Measurements from ENCODE around the gene WDFY2.
"Not testable (repeated sequence)": the region's sequence is repeated elsewhere in the genome, so short reads cannot be mapped to it uniquely, and the experiment has no call there.

Gene WDFY2

DNA sequence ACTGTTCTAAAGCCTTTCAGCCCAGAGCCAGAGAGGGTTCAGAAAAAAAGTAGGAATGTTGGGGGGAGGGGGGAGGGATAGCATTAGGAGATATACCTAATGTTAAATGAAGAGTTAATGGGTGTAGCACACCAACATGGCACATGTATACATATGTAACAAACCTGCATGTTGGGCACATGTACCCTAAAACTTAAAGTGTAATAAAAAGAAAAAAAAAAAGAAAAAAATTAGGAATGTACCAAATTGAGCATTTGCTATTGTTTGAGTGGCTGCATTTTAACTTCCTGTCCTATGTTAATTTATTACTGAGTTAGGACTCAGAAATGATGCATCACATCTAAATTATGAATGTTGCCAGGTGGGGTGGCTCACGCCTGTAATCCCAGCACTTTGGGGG lies 7.7 kb downstream of the WDFY2 start:
- DNase-seq; in situ Hi-C loops (cut with HindIII; ENCODE audit: low pct_ligation_motif_present, low pct_unique_long_range_greater_than_20kb, low sequenced_read_pairs): not testable (repeated sequence)

DNA sequence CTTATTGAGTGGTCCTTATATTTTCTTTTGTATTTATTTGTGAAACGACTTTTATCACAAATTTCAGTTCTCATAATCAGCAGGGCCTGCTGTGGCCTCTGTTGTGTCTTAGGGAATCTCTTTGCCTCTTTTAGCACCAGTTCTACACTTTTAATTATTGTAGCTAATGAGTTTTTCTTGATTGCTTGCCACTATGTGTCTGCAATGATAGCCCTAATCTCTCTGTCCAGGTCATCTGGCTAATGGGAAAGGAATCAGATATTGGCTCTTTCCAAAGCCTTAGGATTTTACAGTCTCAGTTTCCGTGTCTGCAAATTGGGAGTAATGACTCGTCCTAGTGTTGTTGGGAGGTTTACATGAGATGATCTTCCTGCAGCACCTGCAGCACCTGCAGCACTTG lies 10.2 kb downstream of the WDFY2 start:
- in situ Hi-C loops (cut with HindIII; ENCODE audit: low pct_ligation_motif_present, low pct_unique_long_range_greater_than_20kb, low sequenced_read_pairs): no loop called here
- DNase-seq: no peak

DNA sequence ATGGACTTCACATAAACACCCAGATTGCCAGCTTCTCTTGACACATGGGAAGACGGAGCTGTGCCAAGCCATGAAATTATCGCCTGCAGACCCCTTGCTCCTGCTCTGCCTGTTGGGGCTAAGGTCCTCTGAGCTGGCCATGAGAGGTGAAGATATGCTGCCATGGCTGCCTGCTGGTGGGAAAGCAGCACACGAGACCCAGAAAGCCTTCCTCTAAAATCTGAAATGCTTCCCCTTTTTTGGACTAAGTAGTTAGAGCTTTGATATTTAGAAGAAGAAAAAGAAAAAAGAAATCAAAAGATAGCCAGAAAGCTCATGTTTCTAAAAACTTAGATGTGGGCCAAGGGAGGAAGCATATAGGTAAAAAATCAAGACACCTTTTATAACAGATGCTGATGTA lies 11.2 kb downstream of the WDFY2 start:
- in situ Hi-C loops (cut with HindIII; ENCODE audit: low pct_ligation_motif_present, low pct_unique_long_range_greater_than_20kb, low sequenced_read_pairs): no loop called here
- DNase-seq: no peak

DNA sequence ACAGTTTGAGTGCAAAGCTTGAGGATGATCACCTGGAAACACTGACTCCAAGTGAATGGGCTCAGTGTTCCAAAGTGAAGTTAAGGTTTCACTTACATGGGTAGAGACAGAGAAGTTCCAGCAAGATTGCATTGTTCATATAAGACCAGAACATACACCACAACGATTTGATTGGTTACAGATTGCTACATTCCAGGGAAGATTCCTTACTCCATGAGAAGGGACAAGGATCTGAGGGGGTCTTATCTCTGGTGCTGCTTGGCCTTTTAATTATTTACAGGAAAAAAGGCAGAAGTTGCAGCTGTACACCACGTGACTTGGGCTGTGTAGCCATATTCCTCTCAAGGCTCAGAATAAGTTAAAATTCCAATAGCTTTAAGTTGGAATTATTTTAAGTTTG lies 12.3 kb downstream of the WDFY2 start:
- DNase-seq: peak; percentile 24
- in situ Hi-C loops (cut with HindIII; ENCODE audit: low pct_ligation_motif_present, low pct_unique_long_range_greater_than_20kb, low sequenced_read_pairs): no loop called here

DNA sequence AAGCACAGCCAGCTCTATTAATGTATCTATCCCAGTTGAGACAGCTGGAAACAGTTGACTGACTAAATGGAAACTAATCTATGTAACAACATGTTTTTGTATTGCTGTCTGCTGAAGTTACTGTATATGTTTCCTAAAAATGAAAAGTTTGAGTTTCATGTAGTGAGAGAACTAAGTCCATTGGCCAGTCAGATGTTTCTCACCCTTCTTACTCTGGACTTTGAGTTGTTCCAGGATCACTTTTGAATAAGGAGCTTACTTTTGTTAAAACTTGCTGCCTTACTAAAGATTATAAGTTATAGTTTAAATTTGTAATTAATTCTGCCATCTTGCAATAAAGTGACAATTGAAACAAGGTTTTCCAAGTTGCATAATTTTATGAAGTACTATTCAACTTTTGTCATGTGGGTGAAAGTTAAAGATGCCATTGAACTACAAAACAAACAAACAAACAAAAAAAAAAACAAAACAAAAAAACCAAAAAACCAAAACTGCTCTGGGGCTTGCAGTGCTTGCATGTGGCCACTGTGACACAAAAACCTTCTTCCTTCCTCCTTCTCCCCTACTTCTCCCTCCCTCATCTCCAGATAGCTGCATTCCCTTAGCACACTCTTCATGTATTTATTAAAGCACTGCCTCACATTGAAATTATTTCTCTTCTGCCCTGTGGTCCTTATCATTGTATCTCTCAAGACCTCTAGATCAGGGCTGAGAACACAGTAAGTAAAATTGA lies 15.3 kb downstream of the WDFY2 start:
- in situ Hi-C loops (cut with HindIII; ENCODE audit: low pct_ligation_motif_present, low pct_unique_long_range_greater_than_20kb, low sequenced_read_pairs): no loop called here
- no peak for DNase-seq

DNA sequence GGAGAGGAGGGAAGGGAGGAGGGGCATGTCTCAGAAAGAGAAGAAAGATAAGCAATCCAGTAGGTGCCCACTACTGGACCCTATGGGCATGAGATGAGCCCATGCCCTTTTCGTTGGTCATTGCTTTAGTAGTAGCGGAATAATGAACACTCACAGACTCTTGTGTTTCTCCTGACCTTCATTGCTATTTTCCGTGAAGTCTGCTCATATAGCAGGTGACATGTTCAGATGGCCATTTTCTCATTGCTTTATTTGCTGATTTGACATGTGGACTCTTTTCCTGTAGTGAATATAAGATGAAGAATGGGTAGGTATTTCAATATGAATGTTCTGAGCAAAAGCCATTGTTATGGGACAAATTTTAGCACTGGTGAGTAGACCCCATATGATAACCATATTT lies 16.4 kb downstream of the WDFY2 start:
- in situ Hi-C loops (cut with HindIII; ENCODE audit: low pct_ligation_motif_present, low pct_unique_long_range_greater_than_20kb, low sequenced_read_pairs): no loop called here
- no peak for DNase-seq

DNA sequence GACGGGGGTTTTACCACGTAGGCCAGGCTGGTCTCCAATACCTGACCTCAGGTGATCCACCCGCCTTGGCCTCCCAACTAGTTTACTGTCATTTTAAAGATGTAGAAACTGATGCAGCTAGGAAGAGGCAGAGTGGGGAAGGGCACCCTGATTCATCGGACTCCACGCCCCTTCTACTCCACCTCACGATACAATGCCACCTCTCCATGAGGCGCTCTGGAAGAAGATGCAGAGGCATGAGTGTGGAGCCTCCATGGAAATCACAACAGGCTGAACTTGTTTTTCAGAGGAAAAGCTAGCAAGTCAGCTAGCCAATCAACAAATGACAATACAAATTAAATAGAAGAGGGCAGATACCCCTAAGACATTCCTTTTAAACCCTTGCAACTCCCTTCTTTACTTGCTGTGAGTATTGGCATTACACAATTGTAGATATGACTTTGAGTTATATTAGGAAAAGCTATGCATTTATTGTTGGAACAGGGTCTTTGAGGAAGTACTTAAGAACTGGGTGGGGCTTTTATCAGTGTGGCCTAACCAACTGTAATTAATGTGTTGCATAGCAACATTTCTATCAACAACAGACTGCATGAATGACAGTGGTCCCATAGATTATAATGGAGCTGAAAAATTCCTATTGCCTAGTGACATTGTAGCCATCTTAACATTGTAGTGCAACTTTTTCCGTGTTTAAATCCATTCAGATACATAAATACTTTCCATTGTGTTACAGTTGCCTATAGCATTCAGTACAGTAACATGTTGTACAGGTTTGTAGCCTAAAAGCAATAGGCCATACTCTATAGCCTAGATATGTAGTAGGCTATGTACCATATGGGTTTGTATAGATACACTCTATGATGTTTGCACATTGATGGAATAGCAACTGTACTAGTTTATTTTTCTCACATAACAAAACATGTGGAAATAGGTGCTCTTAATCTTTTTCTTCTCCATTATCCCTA lies 17.6 kb downstream of the WDFY2 start:
- in situ Hi-C loops (cut with HindIII; ENCODE audit: low pct_ligation_motif_present, low pct_unique_long_range_greater_than_20kb, low sequenced_read_pairs): no loop called here

DNA sequence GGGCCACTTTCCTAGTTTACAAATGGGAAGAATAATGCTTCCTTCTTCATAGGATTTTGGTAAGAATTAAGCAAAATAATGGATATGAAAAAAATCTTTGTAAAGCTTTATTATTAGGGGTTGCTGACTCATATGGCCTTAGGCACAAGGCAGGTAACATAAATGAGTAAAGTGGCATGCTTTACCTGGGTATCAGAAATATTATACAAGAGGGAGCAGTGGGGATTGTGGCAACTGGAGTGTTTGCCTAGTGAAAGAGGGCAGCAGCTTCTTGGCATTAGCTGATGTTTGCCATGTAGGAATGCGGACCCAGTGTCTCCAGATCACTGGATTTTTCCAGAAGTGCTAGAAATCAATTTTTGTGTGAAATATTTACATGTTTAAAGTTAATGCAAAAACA lies 19.5 kb downstream of the WDFY2 start:
- in situ Hi-C loops (cut with HindIII; ENCODE audit: low pct_ligation_motif_present, low pct_unique_long_range_greater_than_20kb, low sequenced_read_pairs): no loop called here
- DNase-seq: no peak

More for the DNA sequence above, 17.6 kb downstream of the WDFY2 start:
- no peak for DNase-seq

DNA sequence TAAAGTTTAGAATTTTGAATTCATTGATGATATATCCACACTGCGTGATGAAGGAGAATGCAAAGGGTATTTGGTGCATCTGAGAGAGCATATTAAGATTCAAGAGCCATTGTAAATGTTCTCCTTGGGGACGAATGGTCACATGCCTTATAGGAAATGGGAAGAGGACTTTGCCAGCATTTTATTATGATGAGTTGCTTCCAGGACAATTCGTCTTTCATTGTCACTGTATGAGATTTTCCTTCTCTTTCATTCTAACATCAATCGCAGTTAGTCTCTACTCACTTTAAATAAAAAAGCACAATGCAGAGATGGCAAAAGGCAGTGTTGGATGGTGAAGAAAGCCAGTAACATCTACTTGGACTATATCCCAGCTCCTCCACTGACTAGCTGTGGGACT lies 21.4 kb downstream of the WDFY2 start:
- DNase-seq: no peak
- in situ Hi-C loops (cut with HindIII; ENCODE audit: low pct_ligation_motif_present, low pct_unique_long_range_greater_than_20kb, low sequenced_read_pairs): no loop called here

DNA sequence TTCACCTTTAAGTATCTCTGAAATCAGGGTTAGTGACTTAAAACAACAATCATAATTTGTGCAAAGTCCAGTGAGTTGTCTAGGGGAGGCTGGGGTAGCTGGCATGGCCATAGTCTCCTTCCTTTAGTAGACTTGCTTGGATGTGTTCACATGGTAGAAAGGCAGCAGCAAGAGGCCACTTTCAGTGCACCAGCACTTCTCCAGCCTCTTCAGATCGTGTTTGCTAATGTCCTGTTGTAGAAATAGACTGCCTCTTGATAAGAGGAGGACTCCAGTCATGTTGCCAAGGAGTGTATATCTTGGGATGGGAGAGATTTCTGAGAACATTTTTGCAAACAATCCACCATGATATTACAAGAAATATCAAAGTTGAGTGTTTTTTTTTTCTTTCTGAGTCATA lies 22.9 kb downstream of the WDFY2 start:
- no peak for DNase-seq
- in situ Hi-C loops (cut with HindIII; ENCODE audit: low pct_ligation_motif_present, low pct_unique_long_range_greater_than_20kb, low sequenced_read_pairs): no loop called here

DNA sequence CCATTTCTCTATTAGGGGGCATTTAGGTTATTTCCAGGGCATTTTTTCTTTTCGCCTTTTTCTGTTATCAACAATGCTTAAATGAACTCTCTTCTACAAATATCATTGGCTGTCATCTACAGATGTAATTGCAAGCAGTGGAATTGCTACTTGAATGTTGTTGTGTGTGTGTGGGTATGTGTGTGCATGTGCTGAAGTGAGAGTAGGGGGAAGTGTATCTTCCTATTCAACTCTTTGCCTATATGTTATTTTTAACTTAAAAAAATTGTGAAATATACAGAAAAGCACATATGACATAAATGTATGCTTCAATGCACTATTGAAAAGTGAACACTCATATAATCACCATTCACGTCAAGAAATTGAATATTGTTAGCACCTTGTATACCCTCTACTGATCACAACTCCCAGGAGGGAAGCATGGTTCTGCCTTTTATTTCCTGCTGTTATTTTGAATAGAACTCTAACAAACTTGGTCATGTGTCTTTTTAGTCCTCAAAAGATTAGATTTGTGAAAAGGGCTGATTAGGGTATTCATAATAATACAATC lies 24.7 kb downstream of the WDFY2 start:
- in situ Hi-C loops (cut with HindIII; ENCODE audit: low pct_ligation_motif_present, low pct_unique_long_range_greater_than_20kb, low sequenced_read_pairs): no loop called here
- no peak for DNase-seq

DNA sequence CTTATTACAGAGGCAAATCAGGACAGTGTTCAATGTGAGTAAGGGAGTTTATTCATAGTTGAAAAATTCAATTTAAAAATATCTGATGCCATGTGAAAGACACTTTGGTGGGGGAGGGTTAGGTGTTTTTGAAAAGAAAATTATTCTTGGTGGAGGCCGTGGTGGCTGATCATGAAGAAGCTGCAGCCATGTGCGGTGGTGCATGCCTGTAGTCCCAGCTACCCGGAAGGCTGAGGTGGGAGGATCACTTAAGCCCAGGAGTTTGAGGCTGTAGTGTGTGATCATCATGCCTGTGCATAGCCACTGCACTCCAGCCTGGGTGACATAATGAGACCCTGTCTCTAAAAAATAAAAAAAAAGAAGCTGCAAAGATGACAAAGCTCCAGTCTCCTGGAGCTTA lies 28.6 kb downstream of the WDFY2 start:
- no peak for DNase-seq
- in situ Hi-C loops (cut with HindIII; ENCODE audit: low pct_ligation_motif_present, low pct_unique_long_range_greater_than_20kb, low sequenced_read_pairs): no loop called here

DNA sequence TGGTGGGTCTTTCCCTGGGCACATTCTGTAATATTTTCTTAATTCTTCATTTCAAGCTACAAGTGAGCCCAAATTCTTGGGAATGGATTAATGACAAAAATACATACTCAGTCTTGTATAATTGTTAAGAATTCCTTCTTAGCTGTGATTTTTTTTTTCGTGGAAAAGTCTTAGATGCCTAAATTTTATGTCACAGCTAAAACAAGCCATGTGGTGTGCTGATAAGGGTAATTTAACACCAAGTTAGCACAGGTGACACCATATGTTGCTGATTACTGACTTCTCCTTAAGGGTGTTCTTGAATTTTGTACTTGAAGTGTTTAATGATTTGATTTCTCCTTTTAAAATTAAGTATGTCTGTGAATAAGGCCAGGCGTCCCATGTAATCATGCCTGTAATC lies 29.3 kb downstream of the WDFY2 start:
- DNase-seq: no peak
- in situ Hi-C loops (cut with HindIII; ENCODE audit: low pct_ligation_motif_present, low pct_unique_long_range_greater_than_20kb, low sequenced_read_pairs): no loop called here

DNA sequence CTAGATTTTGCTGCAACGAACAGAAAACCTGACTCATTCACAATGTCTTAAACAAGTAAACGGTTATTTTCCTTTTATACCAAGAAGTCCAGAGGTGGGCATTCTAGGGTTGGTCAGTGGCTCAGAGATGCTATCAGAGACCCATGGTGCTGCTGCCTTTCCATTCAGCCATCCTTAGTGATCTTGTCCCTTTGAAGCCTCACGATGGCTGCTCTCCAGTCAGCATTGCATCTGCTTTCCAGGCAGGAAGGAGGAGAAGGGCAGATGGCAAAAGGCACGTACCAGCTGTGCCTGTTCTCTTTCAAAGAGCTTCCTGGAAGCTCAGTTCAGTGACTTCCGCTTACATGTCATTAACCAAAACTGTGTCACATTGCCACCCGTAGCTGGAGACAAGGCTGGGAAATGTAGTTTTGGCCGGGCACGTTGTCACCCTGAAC lies 30.1 kb downstream of the WDFY2 start:
- DNase-seq: no peak
- in situ Hi-C loops (cut with HindIII; ENCODE audit: low pct_ligation_motif_present, low pct_unique_long_range_greater_than_20kb, low sequenced_read_pairs): no loop called here

DNA sequence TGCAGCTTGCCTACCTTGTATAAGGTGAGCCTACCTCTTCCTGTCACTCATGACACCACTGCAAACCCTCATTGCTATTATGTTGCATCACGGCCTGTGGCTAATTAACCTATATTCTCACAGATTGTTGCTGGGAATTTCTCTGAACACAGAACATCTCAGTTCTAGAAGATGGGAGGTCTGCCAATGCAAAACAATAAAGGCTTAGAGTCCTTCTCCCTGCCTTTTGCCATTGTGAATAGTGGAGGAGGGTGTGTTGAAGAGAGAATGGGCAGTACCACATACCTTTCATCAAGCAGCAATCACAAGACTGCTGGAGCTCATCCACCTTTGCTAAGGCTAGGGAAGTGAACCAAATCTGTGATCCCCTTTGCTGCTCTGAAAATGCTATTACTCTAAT lies 34.4 kb downstream of the WDFY2 start:
- DNase-seq: no peak
- in situ Hi-C loops (cut with HindIII; ENCODE audit: low pct_ligation_motif_present, low pct_unique_long_range_greater_than_20kb, low sequenced_read_pairs): no loop called here

DNA sequence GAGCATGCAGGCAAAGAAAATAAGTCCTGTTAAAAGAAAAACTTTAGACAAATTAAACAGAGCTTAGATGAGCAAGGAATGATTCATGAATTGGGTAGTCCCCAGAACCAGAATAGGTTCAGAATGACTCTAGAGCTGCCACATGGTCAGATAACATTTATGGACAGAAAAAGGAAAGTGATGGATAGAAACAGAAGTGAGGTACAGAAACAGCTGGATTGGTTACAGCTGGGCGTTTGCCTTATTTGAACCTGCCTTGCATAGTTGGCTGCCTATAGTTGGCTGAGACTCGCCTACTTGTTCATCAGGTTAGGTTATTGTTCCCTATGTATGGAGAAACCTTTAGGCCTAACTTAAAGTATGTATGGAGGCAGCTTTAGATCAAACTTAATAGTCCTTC lies 35.4 kb downstream of the WDFY2 start:
- in situ Hi-C loops (cut with HindIII; ENCODE audit: low pct_ligation_motif_present, low pct_unique_long_range_greater_than_20kb, low sequenced_read_pairs): no loop called here
- no peak for DNase-seq

DNA sequence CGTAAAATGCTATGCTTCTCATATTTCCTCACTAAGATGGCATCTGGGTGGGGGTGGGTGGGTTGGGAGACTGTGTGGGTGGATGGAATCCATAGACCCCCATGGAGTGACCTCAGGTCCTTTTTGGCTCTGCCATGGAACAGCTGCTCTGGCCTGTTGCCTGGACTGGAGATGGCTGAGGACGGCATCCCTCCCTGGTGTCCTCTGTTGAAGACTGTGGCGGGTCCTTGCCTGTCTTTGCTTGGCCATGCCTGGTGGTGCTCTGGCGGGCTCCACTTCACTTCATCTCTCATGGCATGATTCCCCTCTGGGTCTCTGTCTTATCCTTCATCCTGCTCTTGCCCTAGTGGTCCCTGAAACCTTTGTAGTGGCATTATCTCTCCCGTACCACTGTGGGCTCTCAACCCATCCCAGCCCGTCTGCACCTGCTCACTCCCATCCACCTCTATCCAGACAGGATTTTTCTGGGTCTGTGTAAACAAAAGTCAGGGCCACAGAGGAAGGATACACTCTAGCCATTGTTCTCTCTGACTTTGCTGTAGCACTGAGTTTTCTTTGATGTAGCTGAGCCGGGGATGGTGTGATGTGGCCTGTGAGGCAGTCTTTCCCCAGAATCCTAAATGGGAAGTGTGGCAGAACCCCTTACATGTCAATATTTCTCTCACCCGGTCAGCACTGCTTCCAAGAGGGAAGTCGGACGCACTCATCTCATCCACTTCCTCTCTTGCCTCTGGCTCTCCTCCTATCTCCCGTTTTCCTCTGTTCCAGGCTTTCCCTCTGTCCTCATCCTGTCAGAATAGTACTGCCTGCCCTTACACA lies 36.1 kb downstream of the WDFY2 start:
- in situ Hi-C loops (cut with HindIII; ENCODE audit: low pct_ligation_motif_present, low pct_unique_long_range_greater_than_20kb, low sequenced_read_pairs): no loop called here
- DNase-seq: no peak

DNA sequence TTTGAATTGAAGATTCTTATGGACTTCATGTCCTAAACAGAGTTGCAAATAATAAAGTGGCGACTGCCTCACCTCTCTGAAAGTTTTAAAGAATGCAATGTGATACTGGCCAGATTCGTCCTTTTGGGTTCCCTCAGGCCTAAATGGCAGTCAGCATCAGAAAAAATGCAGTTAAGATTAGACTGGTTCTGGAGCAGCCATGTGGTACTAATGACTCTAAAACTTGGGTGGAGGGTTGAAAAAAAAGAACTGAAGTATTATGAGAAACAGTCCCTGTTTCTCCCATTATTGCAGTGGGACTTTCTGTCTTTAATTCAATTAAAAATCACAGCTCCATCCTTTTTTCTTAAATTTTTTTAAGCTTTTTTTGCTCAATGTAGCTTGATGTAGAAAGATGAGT lies 37.3 kb downstream of the WDFY2 start:
- in situ Hi-C loops (cut with HindIII; ENCODE audit: low pct_ligation_motif_present, low pct_unique_long_range_greater_than_20kb, low sequenced_read_pairs): no loop called here
- no peak for DNase-seq

DNA sequence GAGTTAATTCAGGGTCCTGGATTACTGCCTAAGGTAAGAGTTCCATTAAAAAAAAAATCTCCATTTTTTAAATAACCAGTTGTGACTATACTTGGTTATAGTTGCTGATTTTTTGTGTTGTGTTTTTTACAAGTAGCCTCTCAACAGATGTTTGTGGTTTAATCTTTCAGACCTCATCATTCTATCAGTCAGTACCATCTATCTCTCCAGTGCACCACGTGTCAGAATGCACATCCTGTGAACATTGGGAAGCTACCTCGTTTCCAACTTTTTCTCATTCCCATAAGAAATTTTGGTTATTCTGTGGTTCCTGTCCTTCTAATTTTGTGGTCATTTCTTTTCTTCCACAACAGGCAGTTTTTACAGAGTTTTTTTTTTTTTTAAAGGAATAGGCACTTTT lies 39.2 kb downstream of the WDFY2 start:
- DNase-seq: no peak
- in situ Hi-C loops (cut with HindIII; ENCODE audit: low pct_ligation_motif_present, low pct_unique_long_range_greater_than_20kb, low sequenced_read_pairs): no loop called here
